Urinary bladder (tissue), 4 donors: Measurements from ENCODE around the gene RBCK1. TPM values are rescaled to one million over a fixed set of nuclear protein-coding genes. Genes with fewer than 3 reads are reported as not detected.
A peak's percentile ranks its signal among the peaks of the same experiment; 100 is the strongest.

Source experiments
- DNase-seq: peaks from one replicate; pipeline ENCODE4 v3.0.0-alpha.2; 2015; ENCODE audit errors: extremely low spot score
- H3K27ac ChIP-seq: one replicate; pipeline ENCODE4 v1.5.1; 2013; ENCODE audit warnings: low read depth, mild to moderate bottlenecking, moderate library complexity
- H3K36me3 ChIP-seq: one replicate; pipeline ENCODE4 v1.6.1; 2013; ENCODE audit warnings: mild to moderate bottlenecking, moderate library complexity; ENCODE audit not compliant: insufficient read depth
- H3K4me1 ChIP-seq: one replicate; pipeline ENCODE4 v1.6.1; 2013; ENCODE audit warnings: mild to moderate bottlenecking, moderate library complexity; ENCODE audit not compliant: insufficient read depth
- H3K4me3 ChIP-seq: one replicate; pipeline ENCODE4 v1.5.1; 2013; ENCODE audit warnings: low read depth, low read length
- WGBS: extraction: QIAGEN DNeasy Blood & Tissue Kit; methylation state at CpG from one replicate; pipeline ENCODE4 v1.1.7; 2013; 5-methylcytosine and 5-hydroxymethylcytosine counted together
- polyA plus RNA-seq: library from polyadenylated mRNA; stranded (reverse); fragments of 200-250 nt; gene quantifications from one replicate; pipeline ENCODE4 v1.2.3, GENCODE V29; 2013
- total RNA-seq: library from RNA; depleted of rRNA; stranded (reverse); fragments of >200 nt; gene quantifications from one replicate; pipeline ENCODE4 v1.2.3, GENCODE V29; 2014
- donor health status: healthy with polysubstance abuse.
- donor health status: healthy.

RBCK1 gene
- total and polyA plus RNA-seq, 2 donors, result 42.1 to 94.3 TPM

GRCh38 chr20:397432-398237, 10.5 kb upstream of the RBCK1 start:
- WGBS, result 77% methylated on average over 6 of the region's 6 CpGs

DNA sequence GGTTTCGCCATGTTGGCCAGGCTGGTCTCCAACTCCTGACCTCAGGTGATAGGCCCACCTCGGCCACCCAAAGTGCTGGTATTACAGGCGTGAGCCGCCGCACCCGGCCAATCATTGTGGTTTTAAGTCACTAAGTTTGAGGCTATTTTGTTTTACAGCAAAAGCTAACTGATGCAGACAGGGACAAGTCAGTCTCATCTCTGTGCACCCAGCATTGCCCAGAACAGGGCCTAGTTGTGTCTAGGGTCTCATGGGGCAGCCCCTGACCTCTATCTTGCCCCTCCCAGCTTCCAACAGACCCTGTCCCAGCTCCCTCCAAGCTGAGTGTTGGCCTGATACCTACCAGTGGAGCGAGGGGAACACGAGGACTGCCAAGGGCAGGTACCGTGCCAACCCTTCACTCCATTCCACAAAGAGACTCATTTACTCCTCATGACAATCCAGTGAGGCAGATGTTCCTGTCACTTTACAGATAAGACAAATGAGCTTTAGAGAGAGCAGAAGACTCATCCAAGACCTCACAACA, 8.9 kb upstream of the RBCK1 start:
- no peak overlapping the region for H3K27ac ChIP-seq
- no peak for DNase-seq
- no peaks in the 10 kb centered on the region for H3K4me1 ChIP-seq
- peaks cover 3% of the 10 kb centered on the region for H3K36me3 ChIP-seq
- 82% methylated on average over 9 of the region's 9 CpGs for WGBS
- H3K4me3 ChIP-seq, result no peak overlapping the region

More at GRCh38 chr20:397432-398237, 10.5 kb upstream of the RBCK1 start:
- no peak overlapping the region for H3K27ac ChIP-seq
- H3K4me1 ChIP-seq, result no peaks in the 10 kb centered on the region
- DNase-seq, result no peak
- no peak overlapping the region for H3K4me3 ChIP-seq
- peaks cover 3% of the 10 kb centered on the region for H3K36me3 ChIP-seq

DNA sequence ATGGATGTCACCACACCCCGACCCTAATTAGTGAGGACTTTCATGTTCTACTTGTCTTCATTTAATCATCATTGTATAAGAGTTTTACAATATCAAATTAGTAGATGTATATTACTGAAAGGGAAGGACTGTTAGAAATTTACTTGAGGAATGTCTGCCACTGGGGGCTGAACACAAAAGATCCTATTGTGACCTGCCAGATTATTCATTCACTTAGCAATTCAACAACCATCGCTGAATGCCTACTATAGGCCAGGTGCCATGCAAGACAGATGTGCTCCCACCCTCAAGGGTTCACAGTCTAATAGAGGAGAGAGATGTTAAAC, 8.0 kb upstream of the RBCK1 start:
- Histone ChIP-seq H3K27ac (no peak overlapping the region), H3K4me1 (no peaks in the 10 kb centered on the region), H3K36me3 (peaks cover 3% of the 10 kb centered on the region), H3K4me3 (no peak overlapping the region)
- 65% methylated on average over 2 of the region's 2 CpGs for WGBS
- no peak for DNase-seq

- H3K36me3 ChIP-seq, result peaks cover 3% of the 10 kb centered on the region
- H3K4me3 ChIP-seq, result no peak overlapping the region
- H3K27ac ChIP-seq, result no peak overlapping the region
- no peak for DNase-seq
- 69% methylated on average over 5 of the region's 5 CpGs for WGBS
- no peaks in the 10 kb centered on the region for H3K4me1 ChIP-seq
Measured at GRCh38 chr20:400454-401275, 7.4 kb upstream of the RBCK1 start.

- no peak overlapping the region for H3K4me3 ChIP-seq
- H3K36me3 ChIP-seq, result no peaks in the 10 kb centered on the region
- 78% methylated on average over 9 of the region's 9 CpGs for WGBS
- no peak for DNase-seq
- no peaks in the 10 kb centered on the region for H3K4me1 ChIP-seq
- H3K27ac ChIP-seq, result no peak overlapping the region
Measured at GRCh38 chr20:401682-402495, 6.2 kb upstream of the RBCK1 start.

DNA sequence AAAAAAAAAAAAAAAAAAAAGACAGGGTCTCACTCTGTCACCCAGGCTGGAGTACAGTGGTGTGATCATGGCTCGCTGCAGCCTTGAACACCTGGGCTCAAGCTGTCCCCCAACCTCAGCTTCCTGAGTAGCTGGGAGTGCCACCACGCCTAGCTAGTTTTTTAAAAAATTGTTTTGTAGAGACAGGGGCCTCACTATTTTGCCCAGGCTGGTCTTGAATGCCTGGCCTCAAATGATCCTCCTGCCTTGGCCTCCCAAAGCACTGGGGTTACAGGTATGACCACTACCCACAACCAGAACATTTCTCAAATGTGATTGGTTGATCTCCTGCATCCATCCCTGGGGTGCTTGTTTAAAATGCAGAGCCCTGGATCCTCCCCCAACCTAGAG, 5.6 kb upstream of the RBCK1 start:
- H3K27ac ChIP-seq, result no peak overlapping the region
- H3K4me3 ChIP-seq, result no peak overlapping the region
- WGBS, result 83% methylated on average over 2 of the region's 2 CpGs
- H3K36me3 ChIP-seq, result no peaks in the 10 kb centered on the region
- no peaks in the 10 kb centered on the region for H3K4me1 ChIP-seq
- no peak for DNase-seq

GRCh38 chr20:402898-403581, 5.1 kb upstream of the RBCK1 start:
- no peak overlapping the region for H3K4me3 ChIP-seq
- H3K27ac ChIP-seq, result no peak overlapping the region
- no peaks in the 10 kb centered on the region for H3K36me3 ChIP-seq
- no peaks in the 10 kb centered on the region for H3K4me1 ChIP-seq
- 90% methylated on average over 6 of the region's 6 CpGs for WGBS
- DNase-seq, result no peak

GRCh38 chr20:403582-403957, 4.5 kb upstream of the RBCK1 start:
- Histone ChIP-seq H3K4me1 (no peaks in the 10 kb centered on the region), H3K36me3 (no peaks in the 10 kb centered on the region), H3K4me3 (no peak overlapping the region), H3K27ac (no peak overlapping the region)
- WGBS, result 96% methylated on average over 3 of the region's 3 CpGs
- no peak for DNase-seq

DNA sequence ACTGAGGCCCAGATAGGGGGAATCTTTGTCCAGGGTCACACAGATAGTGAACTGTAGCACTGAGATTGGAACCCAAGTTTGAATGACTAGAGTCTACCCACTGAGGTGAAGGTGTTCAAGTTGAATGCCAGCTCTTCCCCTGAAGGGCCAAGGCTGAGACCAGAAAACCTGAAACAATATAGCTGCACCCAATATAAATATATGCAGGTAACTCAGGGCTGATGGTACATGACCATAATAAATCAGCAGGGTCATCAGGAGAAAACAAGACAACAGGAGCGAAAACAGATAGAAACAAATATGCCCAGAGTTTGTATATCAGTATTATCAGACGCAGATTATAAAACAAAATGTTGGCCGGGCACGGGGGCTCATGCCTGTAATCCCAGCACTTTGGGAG, 4.0 kb upstream of the RBCK1 start:
- 81% methylated on average over 4 of the region's 4 CpGs for WGBS
- H3K27ac ChIP-seq, result no peak overlapping the region
- no peaks in the 10 kb centered on the region for H3K4me1 ChIP-seq
- no peaks in the 10 kb centered on the region for H3K36me3 ChIP-seq
- DNase-seq, result no peak
- H3K4me3 ChIP-seq, result no peak overlapping the region

DNA sequence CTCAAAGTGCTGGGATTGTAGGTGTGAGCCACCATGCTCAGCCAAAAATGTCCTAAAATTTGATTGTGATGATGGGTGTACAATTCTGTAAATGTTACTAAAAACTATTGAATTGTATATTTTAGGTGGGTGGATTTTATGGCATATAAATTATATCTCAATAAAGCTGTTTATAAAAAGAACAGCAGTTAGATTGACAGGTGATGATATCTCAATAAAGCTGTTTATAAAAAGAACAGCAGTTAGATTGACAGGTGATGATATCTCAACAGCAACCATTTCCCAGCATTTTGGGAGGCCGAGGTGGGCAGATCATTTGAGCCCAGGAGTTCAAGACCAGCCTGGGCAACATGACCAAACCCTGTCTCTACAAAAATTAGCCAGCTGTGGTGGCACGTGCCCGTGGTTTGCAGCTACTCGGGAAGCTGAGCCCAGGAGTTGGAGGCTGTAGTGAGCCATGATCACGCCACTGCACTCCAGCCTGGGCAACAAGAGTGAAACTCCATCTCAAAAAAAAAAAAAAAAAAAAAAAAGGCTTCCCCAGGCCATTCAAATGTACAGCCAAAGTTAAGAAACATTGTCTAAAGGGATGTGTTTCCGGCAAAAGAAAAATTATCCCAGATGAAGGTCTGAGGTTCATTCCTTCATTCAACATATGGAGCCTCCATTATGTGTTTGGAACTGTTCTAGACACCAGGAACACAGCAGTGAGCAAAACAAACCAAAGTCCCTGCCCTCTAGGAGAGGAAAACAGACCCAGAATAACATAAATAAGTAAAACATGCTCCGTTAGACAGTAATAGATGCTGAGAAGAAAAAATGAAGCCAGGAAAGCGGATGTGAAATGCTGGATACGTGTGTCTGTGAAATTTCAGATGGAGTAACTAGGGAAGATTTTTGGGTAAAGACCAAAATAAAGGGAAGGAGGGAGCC, 1.6 kb upstream of the RBCK1 start:
- no peak overlapping the region for H3K4me3 ChIP-seq
- H3K27ac ChIP-seq, result no peak overlapping the region
- H3K36me3 ChIP-seq, result peaks cover 2% of the 10 kb centered on the region
- no peaks in the 10 kb centered on the region for H3K4me1 ChIP-seq
- DNase-seq, result no peak
- 86% methylated on average over 9 of the region's 9 CpGs for WGBS

GRCh38 chr20:407133-407952, 756 bp upstream of the RBCK1 start:
- 5% methylated on average over 45 of the region's 45 CpGs for WGBS
- peak overlapping the region; percentile 89 for H3K4me3 ChIP-seq
- peak overlapping the region; percentile 55 for H3K27ac ChIP-seq
- H3K36me3 ChIP-seq, result peaks cover 2% of the 10 kb centered on the region
- no peaks in the 10 kb centered on the region for H3K4me1 ChIP-seq
- peak; percentile 26 for DNase-seq
